RWPE1 (cell line): ENCODE data around the gene NFX1.

Experiments
- CTCF ChIA-PET: fragments of 350-600 bp; sonication (Branson Sonifier 250); formaldehyde crosslinking; extraction: SDS; loops from one replicate; lab custom pipeline; 2021; lab: Yijun Ruan, JAX
- POLR2A ChIA-PET: fragments of 400-600 bp; formaldehyde crosslinking; extraction: SDS; loops from one replicate; lab custom pipeline; 2020; ENCODE audit warnings: antibody characterized with exemption; ENCODE audit not compliant: low non-redundant PET; lab: Yijun Ruan, JAX
- DNase-seq: peaks from one replicate; pipeline ENCODE4 v3.0.0; 2012; ENCODE audit warnings: low spot score
- H3K27ac ChIP-seq: fragments of 450-650 bp; 2 replicates; pipeline ENCODE4 v1.5.1; 2017
- TF ChIP-seq, protein P1 (sequence below): fragments of 450-650 bp; conservative IDR thresholded peaks from 2 replicates; pipeline ENCODE4 v1.5.1; 2017; ENCODE audit warnings: low read depth, mild to moderate bottlenecking

NFX1 gene

DNA sequence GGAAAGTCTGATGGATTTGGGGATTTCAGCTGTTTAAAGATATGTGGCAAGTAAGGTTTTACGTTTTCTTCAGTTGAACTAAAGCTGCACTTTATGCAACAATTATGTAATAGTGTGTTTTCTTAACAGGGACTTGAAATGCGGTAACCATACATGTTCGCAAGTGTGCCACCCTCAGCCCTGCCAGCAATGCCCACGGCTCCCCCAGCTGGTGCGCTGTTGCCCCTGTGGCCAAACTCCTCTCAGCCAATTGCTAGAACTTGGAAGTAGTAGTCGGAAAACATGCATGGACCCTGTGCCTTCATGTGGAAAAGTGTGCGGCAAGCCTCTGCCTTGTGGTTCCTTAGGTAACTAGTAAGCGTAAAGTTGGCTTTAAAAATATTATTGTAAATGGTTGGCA, 28.5 kb downstream of the NFX1 start:
- POLR2A ChIA-PET = no interaction called here
- TF ChIP-seq, protein P1, sequence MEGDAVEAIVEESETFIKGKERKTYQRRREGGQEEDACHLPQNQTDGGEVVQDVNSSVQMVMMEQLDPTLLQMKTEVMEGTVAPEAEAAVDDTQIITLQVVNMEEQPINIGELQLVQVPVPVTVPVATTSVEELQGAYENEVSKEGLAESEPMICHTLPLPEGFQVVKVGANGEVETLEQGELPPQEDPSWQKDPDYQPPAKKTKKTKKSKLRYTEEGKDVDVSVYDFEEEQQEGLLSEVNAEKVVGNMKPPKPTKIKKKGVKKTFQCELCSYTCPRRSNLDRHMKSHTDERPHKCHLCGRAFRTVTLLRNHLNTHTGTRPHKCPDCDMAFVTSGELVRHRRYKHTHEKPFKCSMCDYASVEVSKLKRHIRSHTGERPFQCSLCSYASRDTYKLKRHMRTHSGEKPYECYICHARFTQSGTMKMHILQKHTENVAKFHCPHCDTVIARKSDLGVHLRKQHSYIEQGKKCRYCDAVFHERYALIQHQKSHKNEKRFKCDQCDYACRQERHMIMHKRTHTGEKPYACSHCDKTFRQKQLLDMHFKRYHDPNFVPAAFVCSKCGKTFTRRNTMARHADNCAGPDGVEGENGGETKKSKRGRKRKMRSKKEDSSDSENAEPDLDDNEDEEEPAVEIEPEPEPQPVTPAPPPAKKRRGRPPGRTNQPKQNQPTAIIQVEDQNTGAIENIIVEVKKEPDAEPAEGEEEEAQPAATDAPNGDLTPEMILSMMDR = no peak
- CTCF ChIA-PET = no interaction called here
- no peak for DNase-seq
- H3K27ac ChIP-seq = peak overlapping the region; percentile 97

- peak overlapping the region; percentile 97 for H3K27ac ChIP-seq
Observed at GRCh38 chr9:33320230-33320567, 29.9 kb downstream of the NFX1 start.

GRCh38 chr9:33320568-33321261, 30.4 kb downstream of the NFX1 start:
- TF ChIP-seq, protein P1 = no peak
- POLR2A ChIA-PET = no interaction called here
- peak; percentile 88 for DNase-seq
- peak overlapping the region; percentile 97 for H3K27ac ChIP-seq
- CTCF ChIA-PET = interaction anchor here (0.6 kb wide), 1 partner anchor 623 kb away, joined by 4 read pairs; no protein-coding TSS in a partner anchor

More at GRCh38 chr9:33320230-33320567, 29.9 kb downstream of the NFX1 start:
- no peak for DNase-seq
- TF ChIP-seq, protein P1 = no peak
- ChIA-PET CTCF (interaction anchor here (0.6 kb wide), 1 partner anchor 623 kb away, joined by 4 read pairs; no protein-coding TSS in a partner anchor), POLR2A (no interaction called here)

- DNase-seq = peak; percentile 91
- peak overlapping the region; percentile 87 for H3K27ac ChIP-seq
- POLR2A ChIA-PET = interaction anchor here (0.7 kb wide), 1 partner anchor 22 kb away, joined by 3 read pairs; no protein-coding TSS in a partner anchor
- TF ChIP-seq, protein P1 = no peak
- CTCF ChIA-PET = interaction anchor here (0.6 kb wide), 1 partner anchor 124 kb away, joined by 5 read pairs; no protein-coding TSS in a partner anchor
Observed at GRCh38 chr9:33329117-33329563, 38.8 kb downstream of the NFX1 start.

DNA sequence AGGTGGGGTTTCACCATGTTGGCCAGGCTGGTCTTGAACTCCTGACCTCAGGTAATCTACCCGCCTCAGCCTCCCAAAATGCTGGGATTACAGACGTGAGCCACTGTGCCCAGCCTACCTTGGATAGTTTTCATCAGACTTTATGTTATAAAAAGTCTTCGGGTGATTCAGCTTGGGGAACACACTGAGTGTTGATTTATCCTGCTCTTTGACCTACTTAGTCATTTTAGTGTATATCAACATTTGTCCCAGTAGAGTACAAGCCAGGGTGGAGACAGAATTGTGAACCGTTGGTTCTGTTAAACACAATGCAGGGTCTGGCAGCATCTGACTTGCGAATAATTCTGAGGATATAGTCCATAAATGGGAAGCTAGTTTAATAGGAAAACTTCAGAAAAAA, 39.7 kb downstream of the NFX1 start:
- POLR2A ChIA-PET = no interaction called here
- TF ChIP-seq, protein P1 = no peak
- H3K27ac ChIP-seq = peak overlapping the region; percentile 87
- DNase-seq = peak; percentile 25
- CTCF ChIA-PET = interaction anchor here (0.6 kb wide), 1 partner anchor 45 kb away, joined by 3 read pairs; no protein-coding TSS in a partner anchor

DNA sequence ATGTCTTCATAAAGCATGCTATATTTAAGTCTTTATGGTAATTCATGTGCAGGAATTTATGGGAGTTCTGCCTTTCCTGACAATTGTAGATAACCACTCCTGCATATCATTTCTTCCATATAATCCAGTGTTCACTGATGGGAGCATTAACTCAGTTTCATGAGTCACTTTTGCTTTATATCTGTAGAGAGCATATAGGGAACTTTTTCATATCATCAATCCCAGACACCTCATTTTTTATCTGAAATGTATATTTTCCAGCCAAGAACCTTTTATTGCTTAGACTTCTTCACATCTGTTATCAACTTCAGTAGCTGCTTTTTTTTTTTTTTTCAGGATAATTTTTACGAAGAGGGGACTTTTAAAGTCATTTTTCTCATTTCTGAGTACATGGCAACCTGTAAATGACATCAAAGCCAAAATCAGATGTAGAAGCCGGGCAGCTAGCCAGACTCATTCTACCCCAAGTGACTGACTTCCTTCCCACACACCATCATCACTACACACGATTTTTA, 41.1 kb downstream of the NFX1 start:
- TF ChIP-seq, protein P1 = no peak
- no peak for DNase-seq
- ChIA-PET POLR2A (no interaction called here), CTCF (interaction anchor here (0.7 kb wide), 1 partner anchor 141 kb away, joined by 6 read pairs; no protein-coding TSS in a partner anchor)
- no peak overlapping the region for H3K27ac ChIP-seq
